ENCODE measurements around the gene HPCAL1.

HPCAL1 gene

DNA sequence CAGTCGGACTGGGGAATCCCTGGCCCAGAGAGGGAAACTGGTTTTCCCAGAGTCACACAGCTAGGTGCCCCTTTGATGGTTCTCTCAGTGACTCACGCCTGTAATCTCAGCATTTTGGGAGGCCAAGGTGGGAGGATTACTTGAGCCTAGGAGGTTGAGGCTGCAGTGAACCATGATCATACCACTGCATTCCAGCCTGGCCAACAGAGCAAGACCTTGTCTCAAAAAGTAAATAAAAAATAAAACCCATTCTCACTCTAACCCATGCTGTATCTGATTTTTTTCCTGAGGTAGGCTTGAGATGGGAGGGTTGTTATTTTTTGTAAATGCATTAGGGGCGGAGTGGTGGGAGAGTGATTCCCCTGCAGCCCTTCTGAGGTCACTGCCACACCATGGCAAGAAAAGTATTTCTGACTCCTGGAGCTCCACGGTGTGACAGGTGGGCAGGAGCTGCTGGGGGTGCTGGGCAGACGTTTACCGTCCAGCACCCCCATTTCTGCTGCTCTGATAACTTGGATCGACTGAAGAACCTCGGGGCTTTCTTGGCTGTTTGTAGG lies 60.3 kb downstream of the HPCAL1 start:
- Histone ChIP-seq H3K27me3 (ENCODE audit: control insufficient read depth, low read length) (no peaks in the 10 kb centered on the region), H3K4me3 (ENCODE audit: low read length) (no peak overlapping the region), H3K4me1 (ENCODE audit: control insufficient read depth, low read length) (no peaks in the 10 kb centered on the region), H3K9me2 (replicated peaks; ENCODE audit: control insufficient read depth, low read length) (no peaks in the 10 kb centered on the region), H3K4me2 (ENCODE audit: low read length) (no peak overlapping the region), H3K36me3 (ENCODE audit: control insufficient read depth, low read length) (no peaks in the 10 kb centered on the region), H3K27ac (ENCODE audit: low read depth, low read length) (no peak overlapping the region), H3K9me3 (ENCODE audit: control insufficient read depth, insufficient read depth, low read length) (no peaks in the 10 kb centered on the region), H3K79me2 (ENCODE audit: control insufficient read depth, low read length) (no peaks in the 10 kb centered on the region), H4K20me1 (ENCODE audit: control insufficient read depth, insufficient read depth, low read depth, low read length) (no peaks in the 10 kb centered on the region), H3F3A (ENCODE audit: control insufficient read depth, insufficient read depth) (no peaks in the 10 kb centered on the region)
- TF ChIP-seq, protein P1, sequence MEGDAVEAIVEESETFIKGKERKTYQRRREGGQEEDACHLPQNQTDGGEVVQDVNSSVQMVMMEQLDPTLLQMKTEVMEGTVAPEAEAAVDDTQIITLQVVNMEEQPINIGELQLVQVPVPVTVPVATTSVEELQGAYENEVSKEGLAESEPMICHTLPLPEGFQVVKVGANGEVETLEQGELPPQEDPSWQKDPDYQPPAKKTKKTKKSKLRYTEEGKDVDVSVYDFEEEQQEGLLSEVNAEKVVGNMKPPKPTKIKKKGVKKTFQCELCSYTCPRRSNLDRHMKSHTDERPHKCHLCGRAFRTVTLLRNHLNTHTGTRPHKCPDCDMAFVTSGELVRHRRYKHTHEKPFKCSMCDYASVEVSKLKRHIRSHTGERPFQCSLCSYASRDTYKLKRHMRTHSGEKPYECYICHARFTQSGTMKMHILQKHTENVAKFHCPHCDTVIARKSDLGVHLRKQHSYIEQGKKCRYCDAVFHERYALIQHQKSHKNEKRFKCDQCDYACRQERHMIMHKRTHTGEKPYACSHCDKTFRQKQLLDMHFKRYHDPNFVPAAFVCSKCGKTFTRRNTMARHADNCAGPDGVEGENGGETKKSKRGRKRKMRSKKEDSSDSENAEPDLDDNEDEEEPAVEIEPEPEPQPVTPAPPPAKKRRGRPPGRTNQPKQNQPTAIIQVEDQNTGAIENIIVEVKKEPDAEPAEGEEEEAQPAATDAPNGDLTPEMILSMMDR (IDR thresholded peaks at IDR 0.05; ENCODE audit: low read depth, low read length, poor library complexity, severe bottlenecking), result no peak
- no peak for TF ChIP-seq EZH2phosphoT487 (IDR thresholded peaks at IDR 0.05; ENCODE audit: borderline replicate concordance, low read length)

DNA sequence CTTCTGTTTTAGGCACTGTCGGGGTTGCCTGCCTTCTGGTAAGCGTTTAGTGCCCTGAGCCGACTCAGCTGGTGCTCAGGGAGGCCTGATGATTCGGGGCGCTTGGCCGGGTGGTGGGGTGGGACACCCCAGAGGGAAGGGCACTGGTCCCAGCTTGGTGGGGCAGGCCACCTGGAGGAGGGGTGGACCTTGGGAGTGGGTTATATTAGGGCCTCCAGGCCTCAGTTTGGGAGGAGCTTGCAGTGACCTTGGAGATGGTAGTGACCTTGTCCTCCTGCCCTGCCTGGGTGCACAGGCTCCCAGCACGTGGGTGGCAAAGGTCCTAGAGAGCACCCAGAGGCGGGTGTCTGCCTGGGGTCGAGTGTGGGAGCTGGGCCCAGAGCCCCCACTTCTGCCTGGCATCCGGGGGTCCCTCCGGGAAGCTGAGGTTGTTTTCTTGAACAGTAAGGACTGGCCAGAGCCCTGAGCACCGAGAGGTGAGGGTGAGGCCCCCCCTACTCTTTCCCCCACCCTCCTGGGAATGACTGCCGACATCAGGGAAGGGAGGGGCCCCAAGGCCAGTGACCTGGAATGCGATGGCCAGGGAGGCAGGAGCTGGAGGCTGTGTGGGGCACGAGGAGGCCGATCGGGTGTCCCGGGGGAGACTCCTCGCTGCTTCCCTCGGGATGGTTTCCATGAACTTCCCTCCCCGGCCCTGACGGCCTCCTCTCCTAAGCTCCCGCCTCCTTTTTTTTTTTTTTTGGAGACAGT lies 61.3 kb downstream of the HPCAL1 start:
- H3K27ac ChIP-seq (ENCODE audit: low read depth, low read length), result no peak overlapping the region
- TF ChIP-seq, protein P1 (IDR thresholded peaks at IDR 0.05; ENCODE audit: low read depth, low read length, poor library complexity, severe bottlenecking), result no peak
- H3K4me2 ChIP-seq (ENCODE audit: low read length), result no peak overlapping the region
- no peaks in the 10 kb centered on the region for H3K4me1 ChIP-seq (ENCODE audit: control insufficient read depth, low read length)
- no peaks in the 10 kb centered on the region for H3K9me3 ChIP-seq (ENCODE audit: control insufficient read depth, insufficient read depth, low read length)
- no peaks in the 10 kb centered on the region for H3K79me2 ChIP-seq (ENCODE audit: control insufficient read depth, low read length)
- H3K36me3 ChIP-seq (ENCODE audit: control insufficient read depth, low read length), result no peaks in the 10 kb centered on the region
- H3K27me3 ChIP-seq (ENCODE audit: control insufficient read depth, low read length), result no peaks in the 10 kb centered on the region
- no peak overlapping the region for H3K4me3 ChIP-seq (ENCODE audit: low read length)
- H3K9me2 ChIP-seq (replicated peaks; ENCODE audit: control insufficient read depth, low read length), result no peaks in the 10 kb centered on the region
- H3F3A ChIP-seq (ENCODE audit: control insufficient read depth, insufficient read depth), result no peaks in the 10 kb centered on the region
- H4K20me1 ChIP-seq (ENCODE audit: control insufficient read depth, insufficient read depth, low read depth, low read length), result no peaks in the 10 kb centered on the region

DNA sequence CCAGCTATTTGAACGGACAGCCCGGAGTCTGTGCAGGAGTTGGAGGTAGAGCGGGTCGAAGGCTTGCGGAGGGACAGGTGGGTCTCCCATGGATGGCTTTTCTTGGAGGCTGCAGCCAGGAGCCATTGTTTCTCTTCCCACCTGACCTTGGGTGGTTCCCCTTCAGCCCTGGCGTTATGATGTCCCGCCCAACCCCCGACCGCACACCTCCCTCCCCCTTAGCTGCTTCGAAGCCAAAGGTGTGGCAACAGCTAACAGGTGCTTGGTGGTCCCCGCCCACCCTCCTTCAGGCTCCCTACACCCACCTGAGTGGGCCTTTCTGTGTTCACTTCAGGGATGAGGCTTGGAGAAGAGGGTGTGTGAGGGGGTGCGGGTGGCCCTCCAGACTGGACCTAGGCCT lies 62.7 kb downstream of the HPCAL1 start:
- no peaks in the 10 kb centered on the region for H3K9me2 ChIP-seq (replicated peaks; ENCODE audit: control insufficient read depth, low read length)
- H3K4me3 ChIP-seq (ENCODE audit: low read length), result no peak overlapping the region
- H4K20me1 ChIP-seq (ENCODE audit: control insufficient read depth, insufficient read depth, low read depth, low read length), result no peaks in the 10 kb centered on the region
- no peaks in the 10 kb centered on the region for H3K27me3 ChIP-seq (ENCODE audit: control insufficient read depth, low read length)
- no peaks in the 10 kb centered on the region for H3K9me3 ChIP-seq (ENCODE audit: control insufficient read depth, insufficient read depth, low read length)
- no peaks in the 10 kb centered on the region for H3K79me2 ChIP-seq (ENCODE audit: control insufficient read depth, low read length)
- TF ChIP-seq, protein P1 (IDR thresholded peaks at IDR 0.05; ENCODE audit: low read depth, low read length, poor library complexity, severe bottlenecking), result no peak
- TF ChIP-seq EZH2phosphoT487 (IDR thresholded peaks at IDR 0.05; ENCODE audit: borderline replicate concordance, low read length), result no peak
- peaks cover 3% of the 10 kb centered on the region; the same call in 1 of the 2 replicates for H3K4me1 ChIP-seq (ENCODE audit: control insufficient read depth, low read length)
- H3F3A ChIP-seq (ENCODE audit: control insufficient read depth, insufficient read depth), result no peaks in the 10 kb centered on the region
- no peak overlapping the region for H3K27ac ChIP-seq (ENCODE audit: low read depth, low read length)
- H3K36me3 ChIP-seq (ENCODE audit: control insufficient read depth, low read length), result no peaks in the 10 kb centered on the region
- no peak overlapping the region for H3K4me2 ChIP-seq (ENCODE audit: low read length)
